Neutrophil (primary cell): Measurements from ENCODE around the gene S100A5.

Source experiments
- H3K27ac ChIP-seq: fragments of 200-600 bp; sonication (generic); 2 replicates; pipeline ENCODE4 v1.5.1; 2016; ENCODE audit warnings: mild to moderate bottlenecking, moderate library complexity
- H3K27me3 ChIP-seq: fragments of 200-600 bp; sonication (generic); 2 replicates; pipeline ENCODE4 v1.6.0; 2016; ENCODE audit warnings: mild to moderate bottlenecking
- H3K36me3 ChIP-seq: fragments of 200-600 bp; sonication (generic); 2 replicates; pipeline ENCODE4 v1.5.1; 2017
- H3K4me1 ChIP-seq, 2 experiments: fragments of 200-600 bp in 1 of 2; sonication (generic) in 1 of 2; 1 replicate in 1 of 2; 2 replicates in 1 of 2; pipeline versions ENCODE4 v1.5.1 to v1.6.1; 2013 to 2016; ENCODE audit warnings: low read depth in 1 of 2, low read length in 1 of 2, mild to moderate bottlenecking in 1 of 2, moderate library complexity in 1 of 2; ENCODE audit not compliant: control insufficient read depth in 1 of 2, insufficient read depth in 1 of 2
- H3K4me3 ChIP-seq, 2 experiments: fragments of 200-600 bp in 1 of 2; sonication (generic) in 1 of 2; 1 replicate in 1 of 2; 2 replicates in 1 of 2; pipeline ENCODE4 v1.5.1; 2013 to 2016; ENCODE audit warnings: low read depth in 1 of 2, low read length in 1 of 2, mild to moderate bottlenecking in 1 of 2, moderate library complexity in 1 of 2
- H3K9me3 ChIP-seq: fragments of 200-600 bp; sonication (generic); 2 replicates; pipeline ENCODE4 v1.5.1; 2016
- CTCF ChIP-seq: fragments of 200-600 bp; sonication (generic); IDR thresholded peaks from 2 replicates; pipeline ENCODE4 v1.5.1; 2016; ENCODE audit warnings: antibody characterized with exemption

S100A5 gene

GRCh38 chr1:153538315-153538821 lies 2.4 kb downstream of the S100A5 start:
- H3K9me3 ChIP-seq: no peaks in the 10 kb centered on the region
- TF ChIP-seq CTCF: no peak
- H3K4me1 ChIP-seq: peaks cover 80 to 95% of the 10 kb centered on the region in 2 experiments
- H3K27ac ChIP-seq: peak overlapping the region; percentile 92
- no peak overlapping the region for H3K4me3 ChIP-seq
- H3K36me3 ChIP-seq: peaks cover 24% of the 10 kb centered on the region
- no peaks in the 10 kb centered on the region for H3K27me3 ChIP-seq

- Histone ChIP-seq H3K4me1 (peaks cover 80 to 95% of the 10 kb centered on the region in 2 experiments), H3K9me3 (no peaks in the 10 kb centered on the region), H3K36me3 (peaks cover 14% of the 10 kb centered on the region), H3K27me3 (no peaks in the 10 kb centered on the region), H3K27ac (peak overlapping the region; percentile 92), H3K4me3 (no peak overlapping the region)
- no peak for TF ChIP-seq CTCF
These were observed 3.4 kb downstream of the S100A5 start for GRCh38 chr1:153537376-153537730.

GRCh38 chr1:153536671-153537375 lies 3.9 kb downstream of the S100A5 start:
- Histone ChIP-seq H3K4me3 (peak overlapping the region; percentile 75 to 91), H3K4me1 (peaks cover 80 to 95% of the 10 kb centered on the region in 2 experiments), H3K27ac (peak overlapping the region; percentile 92), H3K36me3 (peaks cover 14% of the 10 kb centered on the region), H3K27me3 (no peaks in the 10 kb centered on the region), H3K9me3 (no peaks in the 10 kb centered on the region)
- TF ChIP-seq CTCF: no peak

GRCh38 chr1:153536012-153536670 lies 4.6 kb downstream of the S100A5 start:
- TF ChIP-seq CTCF: no peak
- Histone ChIP-seq H3K4me3 (peak overlapping the region; percentile 75 to 91), H3K9me3 (no peaks in the 10 kb centered on the region), H3K4me1 (peaks cover 75 to 94% of the 10 kb centered on the region in 2 experiments), H3K36me3 (peaks cover 14% of the 10 kb centered on the region), H3K27ac (peak overlapping the region; percentile 92), H3K27me3 (no peaks in the 10 kb centered on the region)

GRCh38 chr1:153535242-153536011 lies 5.3 kb downstream of the S100A5 start, which contains the start of gene S100A6:
Gene S100A6 (minus strand): TSS chr1:153535991. CDS start chr1:153535339, 652 bp downstream.
- peak within 1 kb of the TSS; percentile 75 to 91 for H3K4me3 ChIP-seq
- peaks cover 14% of the 10 kb centered on the region for H3K36me3 ChIP-seq
- H3K4me1 ChIP-seq: peaks cover 68 to 86% of the 10 kb centered on the region in 2 experiments
- no peaks in the 10 kb centered on the region for H3K9me3 ChIP-seq
- no peaks in the 10 kb centered on the region for H3K27me3 ChIP-seq
- H3K27ac ChIP-seq: peak within 1 kb of the TSS; percentile 92
- TF ChIP-seq CTCF: no peak
